AG04450 (cell line): ENCODE results near the gene LAMA2. TPM values are rescaled to one million over a fixed set of nuclear protein-coding genes. Genes with fewer than 3 reads are reported as not detected.

Source experiments
- CTCF ChIA-PET: fragments of 300-600, 350-600 bp; formaldehyde crosslinking; extraction: SDS; loops from one replicate; lab custom pipeline; 2022; ENCODE audit warnings: antibody characterized with exemption, inconsistent platforms; lab: Charles Lee
- POLR2A ChIA-PET: fragments of 350-600 bp; formaldehyde crosslinking; extraction: SDS; loops from one replicate; lab custom pipeline; 2021; ENCODE audit warnings: antibody characterized with exemption, inconsistent platforms; lab: Yijun Ruan, JAX
- DNase-seq: peaks from one replicate; pipeline ENCODE4 v3.0.0-alpha.2; 2011; ENCODE audit warnings: low read depth, low spot score
- H3K27ac ChIP-seq: one replicate; pipeline ENCODE4 v1.5.1; 2012; ENCODE audit warnings: low read depth, low read length, control low read depth
- H3K27me3 ChIP-seq: one replicate; pipeline ENCODE4 v1.6.0; 2012; ENCODE audit warnings: low read length; ENCODE audit not compliant: control insufficient read depth, insufficient read depth
- H3K4me3 ChIP-seq: 2 replicates; pipeline ENCODE4 v1.5.1; 2011; ENCODE audit warnings: mild to moderate bottlenecking, low read depth, low read length, control low read depth
- H3K9me3 ChIP-seq: 2 replicates; pipeline ENCODE4 v1.5.1; 2012; ENCODE audit warnings: low read length; ENCODE audit not compliant: control insufficient read depth, insufficient read depth
- polyA plus RNA-seq: library from polyadenylated mRNA; depleted of rRNA; stranded (reverse); fragments of >200 nt; gene quantifications from 2 replicates; pipeline ENCODE4 v1.2.3, GENCODE V29; 2011
- TF ChIP-seq, protein P1 (sequence below): IDR thresholded peaks from 2 replicates; pipeline ENCODE4 v1.5.1; 2011; ENCODE audit warnings: low read depth, low read length, control low read depth, inconsistent platforms

The LAMA2 gene
- polyA plus RNA-seq, 1 experiment = 33.0 TPM

DNA sequence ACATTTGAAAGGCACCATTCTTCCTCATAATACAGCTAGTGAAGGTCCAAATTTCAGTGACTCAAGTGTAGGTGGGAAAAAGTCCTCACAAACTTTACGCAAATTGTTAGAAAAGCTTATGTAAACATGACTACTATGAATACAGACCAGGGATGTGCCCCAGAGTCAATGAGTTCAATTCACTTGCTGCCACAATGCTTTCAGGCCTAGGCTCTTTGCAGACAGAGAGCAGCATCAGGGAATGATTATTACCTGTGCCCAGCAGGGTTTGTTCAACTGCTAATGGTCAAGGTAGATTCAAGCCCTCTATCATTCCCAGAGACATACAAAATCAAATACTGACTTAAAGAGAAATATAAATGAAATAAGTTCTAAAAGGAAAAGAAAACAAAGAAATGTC lies 84.0 kb downstream of the LAMA2 start:
- Histone ChIP-seq H3K9me3 (no peaks in the 10 kb centered on the region), H3K4me3 (no peak overlapping the region), H3K27me3 (no peaks in the 10 kb centered on the region), H3K27ac (no peak overlapping the region)
- no peak for DNase-seq
- TF ChIP-seq, protein P1, sequence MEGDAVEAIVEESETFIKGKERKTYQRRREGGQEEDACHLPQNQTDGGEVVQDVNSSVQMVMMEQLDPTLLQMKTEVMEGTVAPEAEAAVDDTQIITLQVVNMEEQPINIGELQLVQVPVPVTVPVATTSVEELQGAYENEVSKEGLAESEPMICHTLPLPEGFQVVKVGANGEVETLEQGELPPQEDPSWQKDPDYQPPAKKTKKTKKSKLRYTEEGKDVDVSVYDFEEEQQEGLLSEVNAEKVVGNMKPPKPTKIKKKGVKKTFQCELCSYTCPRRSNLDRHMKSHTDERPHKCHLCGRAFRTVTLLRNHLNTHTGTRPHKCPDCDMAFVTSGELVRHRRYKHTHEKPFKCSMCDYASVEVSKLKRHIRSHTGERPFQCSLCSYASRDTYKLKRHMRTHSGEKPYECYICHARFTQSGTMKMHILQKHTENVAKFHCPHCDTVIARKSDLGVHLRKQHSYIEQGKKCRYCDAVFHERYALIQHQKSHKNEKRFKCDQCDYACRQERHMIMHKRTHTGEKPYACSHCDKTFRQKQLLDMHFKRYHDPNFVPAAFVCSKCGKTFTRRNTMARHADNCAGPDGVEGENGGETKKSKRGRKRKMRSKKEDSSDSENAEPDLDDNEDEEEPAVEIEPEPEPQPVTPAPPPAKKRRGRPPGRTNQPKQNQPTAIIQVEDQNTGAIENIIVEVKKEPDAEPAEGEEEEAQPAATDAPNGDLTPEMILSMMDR = no peak
- CTCF ChIA-PET = no interaction called here
- POLR2A ChIA-PET = no interaction called here

DNA sequence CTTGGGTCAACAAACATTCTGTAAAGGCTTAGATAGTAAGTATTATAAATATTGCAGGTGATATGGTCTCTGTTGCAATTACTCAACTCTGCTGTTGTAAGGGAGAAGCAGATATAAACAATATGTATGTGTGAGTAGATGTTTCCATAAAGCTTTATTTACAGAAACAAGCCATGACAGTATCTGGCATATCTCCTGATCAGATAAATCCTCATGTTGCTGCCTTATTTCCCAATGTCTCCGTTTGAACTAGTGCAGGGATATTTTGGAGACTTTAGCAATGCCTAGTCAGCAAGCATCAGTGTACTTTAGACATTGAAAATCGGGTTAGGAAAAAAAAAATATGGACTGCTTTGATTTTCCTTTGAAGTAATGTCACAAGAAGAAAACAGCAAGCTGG lies 96.1 kb downstream of the LAMA2 start:
- TF ChIP-seq, protein P1 = no peak
- Histone ChIP-seq H3K27ac (no peak overlapping the region), H3K4me3 (no peak overlapping the region), H3K9me3 (no peaks in the 10 kb centered on the region), H3K27me3 (no peaks in the 10 kb centered on the region)
- ChIA-PET CTCF (no interaction called here), POLR2A (no interaction called here)
- DNase-seq = peak; percentile 15

DNA sequence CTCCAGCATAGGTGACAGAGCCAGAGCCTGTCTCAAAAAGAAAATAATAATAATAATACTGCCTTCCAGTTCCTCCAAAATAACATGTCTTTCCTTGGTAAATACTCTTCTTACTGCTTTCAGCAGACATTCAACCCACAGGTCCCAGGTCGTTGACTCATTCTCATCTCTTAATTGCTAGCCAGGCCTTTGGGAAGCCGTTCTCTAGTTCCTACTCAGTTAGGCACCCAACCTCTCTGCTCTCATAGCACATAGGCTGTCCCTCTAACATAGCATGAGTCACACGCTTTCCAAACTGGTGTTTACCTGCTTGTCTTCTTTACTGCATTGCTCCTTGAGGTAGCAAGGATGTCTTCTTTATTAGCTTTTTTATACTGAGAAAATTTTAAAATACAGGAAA lies 98.8 kb downstream of the LAMA2 start:
- ChIA-PET CTCF (no interaction called here), POLR2A (no interaction called here)
- TF ChIP-seq, protein P1 = no peak
- no peak for DNase-seq
- H3K4me3 ChIP-seq = no peak overlapping the region
- no peak overlapping the region for H3K27ac ChIP-seq
- no peaks in the 10 kb centered on the region for H3K9me3 ChIP-seq
- H3K27me3 ChIP-seq = no peaks in the 10 kb centered on the region

DNA sequence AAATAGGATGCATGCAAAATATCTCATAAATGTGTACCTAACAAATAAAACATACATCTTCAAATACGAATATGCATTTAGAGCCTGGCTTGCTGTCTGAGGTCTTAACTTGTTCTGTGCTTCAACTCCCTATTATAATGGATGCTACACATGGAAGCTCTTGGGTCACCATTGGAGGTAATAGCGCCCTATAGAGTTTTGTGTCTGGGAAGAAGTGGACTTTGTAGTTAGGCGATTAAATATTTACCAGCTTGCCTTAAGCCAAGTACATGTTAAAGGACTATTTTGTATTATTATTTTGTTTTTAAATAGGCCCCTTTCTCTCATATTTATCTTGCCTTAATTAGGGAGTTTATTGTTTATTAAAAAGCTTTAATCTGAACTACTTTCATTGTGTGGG lies 107.4 kb downstream of the LAMA2 start:
- POLR2A ChIA-PET = no interaction called here
- no peaks in the 10 kb centered on the region for H3K9me3 ChIP-seq
- no peak overlapping the region for H3K27ac ChIP-seq
- CTCF ChIA-PET = no interaction called here
- DNase-seq = no peak
- TF ChIP-seq, protein P1 = no peak
- no peak overlapping the region for H3K4me3 ChIP-seq
- H3K27me3 ChIP-seq = no peaks in the 10 kb centered on the region

DNA sequence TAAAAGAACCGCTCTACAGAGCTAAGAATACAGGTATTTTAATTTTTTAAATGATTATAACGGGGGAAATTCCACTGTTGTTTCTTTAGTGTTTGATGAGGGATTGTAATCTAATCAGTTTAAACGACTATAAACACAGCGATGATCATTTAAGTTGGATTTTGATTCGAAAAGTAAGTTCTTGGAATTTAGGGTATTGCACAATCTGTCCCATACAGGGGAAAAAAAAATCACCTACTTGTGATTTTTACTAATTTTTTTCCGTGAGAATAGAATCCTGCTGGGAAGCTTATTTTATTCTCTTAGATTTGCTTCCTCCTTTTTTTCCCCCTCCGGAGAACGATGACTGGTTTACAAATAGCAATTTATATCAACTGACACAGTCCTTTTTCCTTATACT lies 108.0 kb downstream of the LAMA2 start:
- TF ChIP-seq, protein P1 = no peak
- no peak overlapping the region for H3K27ac ChIP-seq

More for the DNA sequence above, 108.0 kb downstream of the LAMA2 start:
- H3K4me3 ChIP-seq = no peak overlapping the region
- DNase-seq = no peak
- CTCF ChIA-PET = no interaction called here
- H3K27me3 ChIP-seq = no peaks in the 10 kb centered on the region
- POLR2A ChIA-PET = no interaction called here
- H3K9me3 ChIP-seq = no peaks in the 10 kb centered on the region
